SH-SY5Y (cell line): ENCODE data around the gene UST.

ENCODE experiments used
- GATA2 ChIP-seq: IDR thresholded peaks from 2 replicates; pipeline ENCODE4 v1.6.1; 2011; ENCODE audit warnings: mild to moderate bottlenecking, low read depth, low read length
- GATA3 ChIP-seq: IDR thresholded peaks from 2 replicates; pipeline ENCODE4 v1.6.1; 2011; ENCODE audit warnings: low read depth, mild to moderate bottlenecking, low read length, moderate library complexity

The UST gene

DNA sequence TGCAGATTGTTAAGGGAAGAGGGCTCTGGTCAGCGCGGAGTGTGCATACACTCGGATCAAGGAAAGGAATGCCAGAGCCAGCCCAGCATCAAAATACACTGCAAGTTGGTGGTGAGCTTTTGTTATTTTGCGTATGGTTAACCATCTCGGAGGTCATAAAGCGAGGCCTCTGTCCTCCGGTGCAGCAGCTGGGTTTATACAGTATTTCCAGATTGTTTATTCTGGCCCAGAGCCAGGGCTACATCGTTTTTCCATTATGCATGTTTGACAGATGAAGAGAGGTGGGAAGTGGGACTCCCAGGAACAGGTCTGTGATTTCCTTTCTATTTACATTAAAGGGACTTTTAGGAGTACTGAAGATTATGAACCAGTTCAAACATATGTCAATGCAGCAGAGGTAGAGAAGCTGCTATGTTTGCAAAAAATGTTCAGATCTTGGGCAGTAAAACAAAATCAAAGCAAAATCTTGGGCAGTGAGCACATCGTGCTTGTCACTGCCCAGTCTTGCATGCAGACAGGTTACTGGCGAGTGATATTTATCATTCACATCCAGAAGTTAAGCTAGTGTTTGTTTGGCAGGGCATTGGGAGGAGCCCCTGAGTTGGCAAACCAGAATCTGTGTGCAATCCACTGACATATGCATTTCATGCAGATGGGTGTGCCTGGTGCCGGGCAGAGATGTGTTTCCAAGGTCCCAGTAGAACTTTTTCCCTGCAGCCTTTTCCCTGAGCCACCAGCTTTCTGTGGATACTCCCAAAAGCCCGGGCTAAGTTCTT is 314.3 kb downstream of the UST start:
- TF ChIP-seq GATA2 (no peak; the same call in 1 of the 2 replicates), GATA3 (no peak)

DNA sequence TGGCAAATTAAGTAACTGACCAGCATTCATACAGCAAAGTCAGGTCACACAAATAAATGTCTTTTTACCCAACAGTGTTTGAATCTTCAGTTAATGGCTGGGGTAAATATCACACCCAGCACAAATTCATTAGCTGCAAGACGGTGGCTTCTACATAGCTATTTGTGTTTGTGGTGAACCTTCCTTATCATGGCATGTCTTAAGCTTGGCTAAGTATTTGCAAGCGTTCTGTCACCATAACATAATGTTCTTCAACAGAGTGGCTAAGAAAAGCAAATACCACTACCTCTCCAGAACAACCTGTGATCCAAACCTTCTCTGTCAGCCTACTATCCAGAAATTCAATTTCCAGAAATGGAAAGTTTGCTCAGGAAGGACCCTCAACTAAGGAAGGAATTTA is 315.1 kb downstream of the UST start:
- TF ChIP-seq GATA3 = no peak
- no peak for TF ChIP-seq GATA2

DNA sequence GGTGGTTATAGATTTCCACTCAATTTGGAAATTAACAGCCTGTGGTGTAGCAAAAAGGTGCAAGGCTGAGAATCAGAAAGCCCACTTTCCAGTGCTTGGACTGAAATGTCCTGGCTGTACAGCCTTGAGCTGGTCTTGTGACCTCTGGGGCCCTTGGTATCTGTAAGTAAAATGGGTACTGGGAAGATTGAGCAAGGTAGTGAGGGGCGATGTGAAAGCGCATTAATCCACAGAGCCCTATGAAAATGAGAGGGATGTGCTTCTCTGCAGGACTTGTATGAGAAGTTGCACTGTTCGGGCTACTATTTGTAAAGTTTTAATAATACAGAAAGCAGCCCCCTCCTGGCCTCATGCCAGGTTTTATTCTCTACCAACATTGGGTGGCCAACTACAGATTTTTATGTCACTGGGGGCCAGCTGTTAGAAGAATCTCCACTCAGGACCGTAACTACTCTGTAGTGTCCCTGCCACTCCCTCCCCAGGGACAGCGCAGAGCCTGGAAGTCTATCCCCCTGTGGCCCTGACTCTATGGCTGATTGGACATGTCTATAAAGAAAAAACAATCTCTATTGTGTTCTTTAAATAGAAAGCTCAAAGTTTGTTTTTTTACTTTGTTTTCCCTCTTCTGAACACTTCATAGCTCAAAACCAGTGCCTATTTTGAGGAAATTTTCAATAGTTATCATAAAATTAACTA is 316.0 kb downstream of the UST start:
- TF ChIP-seq GATA2 (no peak), GATA3 (no peak)

DNA sequence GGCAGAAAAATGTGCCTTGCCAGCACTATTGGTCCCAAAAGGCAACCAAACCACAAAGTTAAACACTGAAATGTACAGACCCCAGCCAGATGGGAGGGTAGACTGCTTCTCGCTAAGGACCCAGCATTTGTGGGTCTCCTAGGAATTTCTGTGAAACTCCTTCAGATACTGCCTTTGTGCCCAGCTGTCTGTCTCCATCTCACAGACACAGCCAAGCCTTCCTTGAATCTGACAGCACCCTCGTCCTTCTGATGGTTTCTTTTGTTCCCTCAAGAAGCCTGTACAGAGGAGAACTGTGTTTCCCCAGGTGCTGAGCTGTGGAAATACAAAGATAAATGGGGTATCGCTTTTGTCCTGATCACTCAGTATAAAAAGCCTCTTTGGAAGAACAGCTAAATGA is 316.6 kb downstream of the UST start:
- TF ChIP-seq GATA2 = no peak
- no peak for TF ChIP-seq GATA3

DNA sequence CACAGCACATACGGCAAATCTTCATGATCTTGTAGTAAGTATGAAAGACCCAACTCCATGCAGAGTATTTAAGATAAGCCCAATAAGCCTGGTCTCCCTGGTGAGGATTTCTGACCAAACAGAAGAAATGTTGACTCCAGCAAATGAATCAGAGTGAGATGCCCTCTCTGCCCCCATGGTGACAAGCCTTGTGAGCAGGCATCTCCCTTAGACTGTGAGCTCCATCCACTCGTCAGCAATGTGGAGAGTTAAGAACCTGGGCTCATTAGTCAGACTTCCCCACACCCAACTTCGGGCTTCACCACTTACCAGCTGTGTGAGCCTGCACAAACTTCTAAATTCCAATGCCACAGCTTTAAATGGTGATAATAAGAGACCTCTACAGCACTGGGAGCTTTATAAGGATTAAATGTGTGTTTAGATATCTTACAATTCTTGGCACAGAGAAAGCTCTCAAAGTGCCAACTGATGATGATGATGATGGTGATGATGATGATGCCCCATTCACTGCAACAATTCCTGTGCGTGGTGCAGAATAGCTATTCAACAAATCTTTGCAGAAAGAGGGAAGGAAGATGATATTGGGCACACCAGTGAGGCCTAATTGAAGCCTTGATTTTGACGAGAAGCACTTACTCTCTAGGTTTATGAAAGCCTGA is 317.3 kb downstream of the UST start:
- TF ChIP-seq GATA2 (no peak), GATA3 (no peak)

DNA sequence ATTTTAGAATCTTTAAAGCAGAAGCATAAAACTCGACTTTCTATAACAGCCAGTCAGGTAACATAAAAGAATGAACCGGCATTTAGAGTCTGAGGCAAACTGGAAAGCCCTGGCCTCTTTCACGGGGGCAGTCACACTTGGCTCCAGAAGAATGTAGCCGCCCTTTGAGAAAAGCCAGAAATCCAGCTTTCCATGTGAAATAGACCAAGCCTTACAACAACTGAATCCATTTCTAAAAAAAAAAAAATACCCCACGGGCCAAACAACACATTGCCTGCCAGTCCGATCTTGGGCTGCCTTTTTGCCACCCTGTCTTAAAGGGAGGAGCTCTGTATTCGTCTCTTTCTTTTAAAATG is 317.8 kb downstream of the UST start:
- no peak for TF ChIP-seq GATA2

DNA sequence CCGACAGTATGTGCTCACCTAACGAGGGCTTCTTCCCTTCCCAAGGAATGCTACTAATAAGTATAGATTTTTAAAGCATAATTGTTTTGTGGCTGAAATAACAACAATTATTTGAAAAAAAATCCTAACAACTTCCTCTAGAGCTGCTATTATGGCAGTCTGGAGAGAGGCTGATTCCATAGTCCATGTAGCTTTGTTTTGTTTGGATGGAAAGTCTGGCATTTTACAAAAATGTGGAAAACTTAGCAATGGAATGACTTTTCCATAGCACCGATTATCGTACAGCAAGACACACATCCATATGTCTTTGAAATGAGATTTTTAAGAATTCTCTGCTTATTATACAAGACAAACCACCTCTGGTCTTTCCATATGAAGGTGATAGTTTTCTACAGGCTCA is 318.3 kb downstream of the UST start:
- TF ChIP-seq GATA2 (no peak), GATA3 (no peak)

DNA sequence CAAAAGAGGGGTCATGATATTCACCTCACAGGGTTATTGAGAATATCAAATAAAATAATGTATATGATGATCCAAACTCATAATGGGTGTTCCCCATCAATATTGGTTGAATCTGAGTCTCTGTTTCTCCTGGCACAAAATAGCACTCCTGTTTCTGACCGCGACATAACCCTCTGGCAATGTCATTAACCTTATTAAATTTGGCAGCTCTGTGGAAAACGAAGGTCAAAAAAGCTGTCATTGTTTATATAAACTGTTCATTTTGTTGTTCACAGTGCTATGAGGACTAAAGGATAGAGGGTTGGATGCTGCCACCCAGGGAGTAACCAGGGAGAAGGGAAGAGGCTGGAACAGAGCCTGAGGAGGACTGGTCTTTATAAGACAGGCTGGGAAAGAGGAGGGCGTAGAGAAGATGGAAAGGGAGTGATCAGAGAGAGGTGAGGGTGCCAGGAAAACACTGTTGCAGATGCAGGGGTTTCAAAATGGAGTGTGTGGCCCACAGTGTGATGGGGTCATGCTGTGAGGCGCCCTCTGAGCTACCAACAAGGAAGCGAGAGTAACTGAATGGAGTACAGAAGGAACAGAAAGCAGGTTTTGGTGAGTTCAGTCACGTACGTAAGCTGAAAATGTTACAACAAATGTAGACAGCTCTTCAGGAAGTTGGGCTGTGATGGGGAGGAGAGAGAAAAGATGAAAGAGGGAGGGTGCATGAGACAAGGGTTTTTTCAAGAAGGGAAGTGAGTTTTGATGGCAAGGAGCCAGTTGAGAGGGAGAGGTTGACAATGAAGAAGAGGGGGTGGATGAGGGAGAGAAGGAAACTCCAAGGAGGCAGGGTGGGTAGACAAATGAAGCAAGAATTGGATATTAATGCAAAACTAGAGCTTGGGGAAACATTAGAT is 319.1 kb downstream of the UST start:
- TF ChIP-seq GATA2 (no peak), GATA3 (no peak)

DNA sequence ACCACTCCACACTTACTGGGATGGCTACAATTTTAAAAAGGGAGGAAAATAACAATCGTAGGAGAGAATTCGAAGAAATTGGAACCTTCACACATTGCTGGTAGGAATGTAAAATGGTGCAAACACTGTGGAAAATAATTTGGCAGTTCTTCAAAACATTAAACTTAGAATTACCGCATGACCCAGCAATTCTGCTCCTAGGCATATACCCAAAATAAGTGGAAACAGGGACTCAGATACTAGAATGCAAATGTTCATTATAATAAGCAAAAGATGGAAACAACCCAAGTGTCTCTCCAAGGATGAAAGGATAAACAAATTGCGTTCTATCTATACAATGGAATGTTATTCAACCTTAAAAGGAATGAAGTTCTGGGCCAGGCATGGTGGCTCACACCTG is 325.2 kb downstream of the UST start:
- no peak for TF ChIP-seq GATA2
- TF ChIP-seq GATA3 = no peak

DNA sequence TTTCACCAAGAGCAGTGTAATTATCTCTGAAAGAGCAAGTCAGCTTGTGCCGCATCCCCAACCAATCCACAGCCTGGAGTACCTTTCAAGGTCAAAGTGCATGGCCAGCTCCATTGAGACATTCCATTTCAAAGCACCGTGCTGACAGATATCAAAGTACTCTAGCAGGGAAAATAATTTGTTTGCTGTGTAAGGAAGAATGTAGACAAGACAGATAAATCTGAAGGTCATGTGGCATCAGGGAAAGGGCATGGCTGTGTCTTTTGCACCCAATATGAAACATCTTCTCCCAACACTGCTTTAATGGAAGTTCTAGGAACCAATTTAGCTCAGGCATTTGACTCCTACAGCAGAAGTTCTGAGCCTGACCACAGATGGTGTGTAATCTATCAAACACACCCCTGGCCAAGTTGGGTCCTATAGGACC is 328.0 kb downstream of the UST start:
- TF ChIP-seq GATA3 = no peak
- TF ChIP-seq GATA2 = no peak

DNA sequence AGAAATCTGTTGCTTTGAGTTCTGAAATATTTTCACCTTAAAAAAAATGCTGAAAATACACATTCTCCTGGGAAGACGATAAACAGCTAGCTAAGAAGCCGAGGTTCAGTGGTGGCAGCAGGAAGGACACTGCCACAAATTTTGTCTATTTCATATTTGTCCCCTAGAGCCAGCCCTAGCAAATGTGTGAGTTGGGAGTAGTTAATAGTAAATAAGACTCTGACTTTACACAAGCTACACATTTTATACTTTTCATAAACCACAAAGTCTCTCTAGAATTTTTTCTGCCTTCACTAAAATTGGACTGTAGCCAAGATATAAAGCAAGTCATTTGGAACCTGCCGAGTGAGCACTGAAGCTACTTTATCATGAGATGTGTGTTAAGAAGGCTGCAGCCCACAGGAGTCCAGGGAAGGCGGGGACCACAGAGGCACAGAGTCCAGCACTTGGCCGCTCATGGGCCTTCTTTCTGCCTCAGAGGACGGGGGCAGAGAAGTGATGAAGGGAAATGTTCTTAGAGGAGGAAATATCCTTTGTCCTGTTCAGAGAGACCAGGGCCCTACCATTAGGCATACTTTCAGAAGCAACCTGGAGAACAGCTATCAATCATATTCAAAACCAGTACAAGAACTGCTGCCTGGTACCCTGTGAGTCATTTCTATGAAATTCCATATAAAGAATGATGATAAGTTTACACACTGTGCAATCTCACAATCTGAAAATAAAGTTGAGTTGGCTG is 329.0 kb downstream of the UST start:
- TF ChIP-seq GATA3 (no peak), GATA2 (no peak)

DNA sequence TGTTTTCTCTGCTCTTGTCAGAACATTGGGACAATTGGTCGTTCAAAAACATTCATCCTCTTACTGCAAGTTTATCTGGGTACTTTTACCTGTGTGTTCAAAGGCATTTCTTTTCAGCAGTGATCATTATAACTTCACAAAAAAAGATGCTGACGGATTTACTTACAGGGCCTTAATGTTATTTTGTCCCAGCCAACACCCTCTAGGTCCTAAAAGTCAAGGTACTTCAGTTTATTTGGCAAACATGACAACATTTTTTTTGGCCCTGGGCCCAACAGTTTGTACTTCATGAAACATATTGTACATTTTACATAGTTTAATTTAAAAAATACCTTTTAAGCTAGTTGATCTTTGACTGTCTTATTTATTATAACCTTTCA is 329.5 kb downstream of the UST start:
- no peak for TF ChIP-seq GATA2
- no peak for TF ChIP-seq GATA3

DNA sequence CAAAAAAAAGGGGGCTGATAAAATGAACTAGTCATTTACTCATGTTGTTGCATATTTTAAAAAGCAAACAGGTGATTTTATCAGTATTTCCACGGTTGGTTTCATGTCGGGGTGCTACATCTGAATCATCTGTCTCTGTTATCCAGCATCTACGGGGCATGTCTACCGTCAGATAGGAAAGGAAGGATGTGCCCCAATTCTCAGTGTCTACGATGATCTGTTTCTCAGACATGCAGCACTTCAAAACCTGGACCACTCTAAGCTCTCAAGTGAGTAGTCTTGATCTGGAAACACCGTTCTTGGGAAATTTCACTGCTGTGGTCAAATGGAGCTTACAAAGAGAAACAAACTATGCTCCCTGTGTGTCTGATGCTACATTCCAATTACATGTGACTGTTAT is 330.4 kb downstream of the UST start:
- no peak for TF ChIP-seq GATA2

DNA sequence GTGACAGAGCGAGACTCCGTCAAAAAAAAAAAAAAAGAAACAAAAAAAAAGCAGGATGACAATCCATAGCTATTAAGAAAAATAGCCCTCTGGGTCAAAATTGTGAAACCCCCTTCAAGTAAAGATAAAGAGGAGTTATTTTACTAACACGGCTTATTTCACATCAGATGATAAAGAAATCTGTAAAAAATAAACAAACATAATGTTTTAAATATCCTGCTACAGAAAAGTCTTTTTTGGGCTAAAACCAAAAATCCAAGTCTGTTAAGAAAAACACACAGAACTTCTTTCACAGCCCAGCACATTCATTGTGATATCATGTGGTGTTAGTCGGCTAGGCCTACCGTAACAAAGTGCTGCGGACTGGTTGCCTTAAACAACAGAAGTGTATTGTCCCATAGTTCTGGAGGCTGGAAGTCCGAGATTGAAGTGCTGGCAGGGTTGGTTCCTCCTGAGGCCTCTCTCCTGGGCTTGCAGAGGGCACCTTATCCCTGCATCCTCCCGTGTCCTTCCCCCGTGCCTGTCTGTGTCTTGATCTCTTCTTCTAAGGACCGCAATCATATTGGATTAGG is 331.5 kb downstream of the UST start:
- TF ChIP-seq GATA3 (no peak), GATA2 (no peak)
